HG03060 (cell line): Measurements from ENCODE around the gene ATR.
"Not testable (repeated sequence)": the region's sequence is repeated elsewhere in the genome, so short reads cannot be mapped to it uniquely, and the experiment has no call there.

Experiments
- ATAC-seq: cut with Tn5 transposase; IDR thresholded peaks from one replicate; pipeline ENCODE4 v1.9.1; 2021; ENCODE audit warnings: low read depth, moderate number of reproducible peaks; ENCODE audit not compliant: unreplicated experiment

The ATR gene

GRCh38 chr3:142459929-142460328 is 118.6 kb downstream of the ATR start:
- no peak for ATAC-seq

DNA sequence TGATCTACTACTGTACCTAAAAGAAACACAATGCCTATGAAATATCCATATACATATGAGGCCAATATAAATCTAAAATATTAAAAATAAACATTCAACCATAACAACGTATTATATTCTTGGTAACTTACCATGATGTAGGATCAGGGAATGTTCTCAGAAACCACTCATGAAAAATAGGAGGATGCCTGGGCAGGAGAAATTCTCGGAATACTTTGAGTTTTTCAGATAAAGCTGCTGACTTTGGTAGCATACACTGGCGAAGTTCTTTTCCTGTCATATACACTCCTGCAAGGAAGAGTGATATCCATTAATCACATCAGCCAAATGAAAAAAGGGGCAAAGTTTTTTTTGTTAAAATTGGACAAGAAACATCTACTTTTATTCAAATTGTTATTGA is 119.4 kb downstream of the ATR start:
- ATAC-seq, result no peak

DNA sequence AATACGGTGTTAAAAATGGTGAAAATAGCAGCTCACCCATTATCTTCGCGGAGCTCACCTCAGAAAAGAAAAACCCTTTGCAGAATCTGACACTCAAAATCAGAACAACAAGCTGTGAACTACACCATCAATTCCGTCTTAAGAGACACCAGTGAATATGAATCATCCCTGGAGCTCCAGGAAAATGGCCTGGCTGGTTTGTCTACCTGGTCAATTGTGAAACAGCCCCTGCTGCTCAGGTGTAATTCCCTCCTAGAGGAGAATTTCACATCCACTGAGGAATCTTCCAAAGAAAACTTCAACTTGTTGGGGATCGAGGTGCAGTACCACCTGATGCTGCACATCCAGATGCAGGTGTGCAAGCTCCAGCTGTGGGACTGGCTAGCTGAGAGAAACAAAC is 127.7 kb downstream of the ATR start:
- no peak for ATAC-seq

DNA sequence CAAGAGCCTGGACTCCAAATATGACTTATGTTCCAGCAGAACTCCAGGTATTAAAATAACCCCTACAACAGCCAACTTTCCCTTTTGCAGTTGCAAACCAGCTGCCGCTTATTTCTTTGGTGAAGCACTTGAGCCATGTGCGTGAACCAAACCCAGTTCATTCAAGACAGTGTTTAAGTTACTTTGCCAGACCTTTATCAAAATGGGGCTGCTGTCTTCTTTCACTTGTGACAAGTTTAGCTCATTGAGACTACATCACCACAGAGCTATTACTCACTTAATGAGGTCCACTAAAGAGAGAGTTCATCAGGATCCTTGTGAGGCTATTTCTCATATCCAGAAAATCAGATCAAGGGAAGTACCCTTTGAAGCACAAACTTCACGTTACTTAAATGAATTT is 128.3 kb downstream of the ATR start:
- no peak for ATAC-seq

DNA sequence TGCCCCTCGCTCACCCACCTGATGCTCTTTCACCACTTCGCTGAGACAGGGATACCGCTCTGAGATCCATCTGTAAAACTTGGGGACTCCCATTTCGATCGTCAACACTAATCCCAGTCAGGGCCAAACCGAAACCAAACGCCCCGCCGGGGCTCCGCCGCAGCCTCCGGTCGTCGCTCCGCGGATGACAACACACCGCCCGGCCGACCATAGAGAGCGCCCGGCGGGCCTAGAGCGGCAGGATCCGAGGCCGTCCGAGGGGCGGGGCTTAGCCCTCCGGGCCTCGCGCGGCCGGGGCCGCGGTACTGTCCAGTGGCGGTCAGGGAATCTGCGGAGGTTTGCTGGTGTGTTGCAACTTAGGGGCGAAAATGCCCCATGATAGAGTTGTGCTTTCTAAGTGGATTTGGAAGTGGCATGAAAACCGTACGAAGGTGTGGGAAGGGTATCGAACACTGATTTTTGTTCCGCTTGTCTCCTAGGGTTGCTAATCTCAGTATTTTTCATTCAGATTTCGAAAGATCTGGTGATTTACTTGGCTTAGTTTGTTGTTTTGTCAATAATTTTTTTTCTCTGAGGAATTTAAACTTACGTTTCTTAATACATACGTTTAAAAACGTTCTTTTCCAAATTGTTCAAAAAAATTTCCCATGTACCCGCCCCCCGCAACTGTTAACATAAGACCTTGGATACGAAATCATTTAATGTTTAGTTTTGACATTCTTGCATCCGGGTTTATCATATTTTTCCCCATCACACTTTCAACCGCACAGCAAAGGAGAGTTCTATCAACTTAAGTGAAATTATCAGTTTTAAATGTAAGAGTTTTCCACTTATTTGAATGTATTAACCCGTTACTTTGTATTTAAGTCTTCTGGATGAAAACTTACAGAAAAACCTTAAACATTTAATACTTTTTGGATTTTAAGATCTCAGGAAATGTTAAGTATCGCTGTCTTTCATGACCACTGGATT is 130.4 kb downstream of the ATR start, which contains the start of gene XRN1:
Gene XRN1 (minus strand): TSS at position 186 of the 972 bp plus-strand sequence. CDS start 93 bp downstream, at position 93.
- ATAC-seq, result no peak

DNA sequence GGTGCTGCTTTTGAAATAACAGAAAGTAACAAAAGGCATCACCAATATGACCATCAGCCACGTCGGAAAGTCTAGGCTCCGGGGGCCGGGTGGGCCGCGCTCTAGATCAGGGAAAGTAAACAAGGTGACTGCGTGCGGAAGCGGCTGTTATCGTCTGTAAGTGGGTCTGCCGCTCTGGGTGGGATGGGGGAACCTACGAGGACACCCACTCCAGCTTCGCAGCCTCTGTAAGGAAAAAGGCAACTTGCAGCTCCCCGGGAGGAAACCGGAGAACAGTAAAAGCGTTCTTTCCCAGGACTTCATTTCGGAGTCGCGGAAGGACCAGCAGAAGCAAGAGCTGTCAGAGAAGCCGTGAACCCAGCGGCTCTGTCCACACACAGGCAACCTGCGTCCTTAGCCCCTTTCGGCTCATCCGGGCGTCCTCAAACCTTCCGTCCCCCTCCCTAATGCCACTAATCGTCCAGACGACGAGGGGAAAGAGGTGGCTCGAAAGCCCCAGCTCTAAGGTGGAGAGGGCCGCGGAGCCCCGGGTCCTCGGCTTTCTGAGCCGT is 131.2 kb downstream of the ATR start:
- no peak for ATAC-seq

DNA sequence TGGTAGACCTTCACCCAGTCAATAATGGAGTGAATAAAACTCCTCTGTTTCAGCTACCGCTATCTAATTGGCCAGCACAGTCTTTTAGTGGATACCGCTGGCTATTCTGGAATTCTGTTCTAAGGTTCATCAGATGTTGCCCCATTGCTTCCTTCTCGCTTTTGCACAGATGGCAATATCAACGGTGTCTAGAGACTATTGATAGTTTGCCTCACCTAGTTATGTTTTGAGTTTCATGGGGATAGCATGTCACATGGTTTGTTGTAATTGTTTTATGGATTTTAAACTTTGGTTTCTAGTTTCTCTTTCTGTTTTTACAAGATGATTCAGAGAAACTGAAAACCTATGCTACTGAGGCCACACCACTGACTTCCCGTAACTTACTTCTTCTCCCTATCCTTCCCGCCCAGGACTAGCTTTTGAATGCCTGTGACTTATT is 132.7 kb downstream of the ATR start:
- peak; percentile 78 for ATAC-seq

GRCh38 chr3:142444343-142444742 is 134.2 kb downstream of the ATR start:
- ATAC-seq, result no peak

- not testable (repeated sequence) for ATAC-seq
These were observed 135.5 kb downstream of the ATR start for GRCh38 chr3:142443060-142443459.

- not testable (repeated sequence) for ATAC-seq
These were observed 138.9 kb downstream of the ATR start for GRCh38 chr3:142439499-142440220.

DNA sequence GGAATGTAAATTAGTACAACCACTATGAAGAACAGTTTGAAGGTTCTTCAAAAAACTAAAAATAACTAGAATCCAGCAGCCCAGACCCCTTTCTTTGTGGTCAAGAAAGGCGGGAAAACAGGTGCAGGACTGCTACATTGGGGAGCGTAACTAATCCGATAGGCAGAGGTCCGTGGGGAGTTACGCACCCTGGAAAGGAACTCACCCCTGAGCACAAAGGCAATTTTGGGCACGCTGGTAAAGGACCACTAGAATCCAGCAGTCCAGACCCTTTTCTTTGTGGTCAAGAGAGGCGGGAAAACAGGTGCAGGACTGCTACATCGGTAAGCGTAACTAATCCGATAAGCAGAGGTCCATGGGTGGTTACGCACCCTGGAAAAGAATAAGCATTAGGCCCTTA is 140.4 kb downstream of the ATR start:
- not testable (repeated sequence) for ATAC-seq

GRCh38 chr3:142436951-142437585 is 141.5 kb downstream of the ATR start:
- no peak for ATAC-seq

- no peak for ATAC-seq
These were observed 144.0 kb downstream of the ATR start for GRCh38 chr3:142434503-142434902.

- no peak for ATAC-seq
These were observed 145.4 kb downstream of the ATR start for GRCh38 chr3:142433110-142433509.

- ATAC-seq, result no peak
These were observed 149.0 kb downstream of the ATR start for GRCh38 chr3:142429582-142429981.

DNA sequence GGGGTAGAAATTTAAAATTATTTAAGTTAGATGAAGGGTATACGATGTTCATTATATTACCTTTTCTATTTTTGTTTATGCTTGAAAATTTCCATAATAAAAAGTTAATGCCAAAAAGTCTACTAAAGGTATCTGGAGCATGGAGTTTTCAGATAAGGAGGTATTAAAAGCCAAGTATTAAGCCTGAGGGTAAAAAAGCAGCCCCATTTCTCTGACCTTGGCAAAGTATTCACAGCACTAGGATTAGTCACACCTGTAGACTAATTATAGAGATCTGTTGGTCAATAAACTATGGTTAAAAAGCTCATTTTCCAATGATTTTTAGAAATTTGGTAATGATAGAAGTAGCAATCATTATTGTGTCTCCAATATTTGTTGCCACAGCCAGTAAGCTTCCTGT is 153.8 kb downstream of the ATR start:
- no peak for ATAC-seq

- no peak for ATAC-seq
These were observed 159.5 kb downstream of the ATR start for GRCh38 chr3:142418926-142419592.

- no peak for ATAC-seq
These were observed 161.2 kb downstream of the ATR start for GRCh38 chr3:142417302-142417701.

- not testable (repeated sequence) for ATAC-seq
These were observed 178.0 kb downstream of the ATR start for GRCh38 chr3:142400537-142400936.
